Endothelial cell (in vitro differentiated cells): ENCODE data around the gene C1orf167. TPM values are rescaled to one million over a fixed set of nuclear protein-coding genes. Genes with fewer than 3 reads are reported as not detected.

Experiments used
- DNase-seq: peaks from one replicate; pipeline ENCODE4 v3.0.0; 2021; ENCODE audit warnings: low spot score
- H3K27ac Mint-ChIP-seq: one replicate; pipeline ENCODE4 v1.8.0; 2021; ENCODE audit warnings: mixed read lengths, inconsistent platforms; ENCODE audit not compliant: unreplicated experiment
- H3K27me3 Mint-ChIP-seq: one replicate; pipeline ENCODE4 v1.8.0; 2021; ENCODE audit warnings: mild to moderate bottlenecking, moderate library complexity, mixed read lengths, inconsistent platforms; ENCODE audit not compliant: unreplicated experiment
- H3K36me3 Mint-ChIP-seq: one replicate; pipeline ENCODE4 v1.8.0; 2021; ENCODE audit warnings: mild to moderate bottlenecking, low read depth, mixed read lengths, inconsistent platforms; ENCODE audit not compliant: unreplicated experiment
- H3K4me1 Mint-ChIP-seq: one replicate; pipeline ENCODE4 v1.8.0; 2021; ENCODE audit warnings: mild to moderate bottlenecking, mixed read lengths, inconsistent platforms; ENCODE audit not compliant: unreplicated experiment
- H3K4me3 Mint-ChIP-seq: one replicate; pipeline ENCODE4 v1.8.0; 2021; ENCODE audit warnings: mild to moderate bottlenecking, mixed read lengths, inconsistent platforms; ENCODE audit not compliant: unreplicated experiment
- H3K9me3 Mint-ChIP-seq: one replicate; pipeline ENCODE4 v1.8.0; 2021; ENCODE audit warnings: mixed read lengths, inconsistent platforms; ENCODE audit not compliant: unreplicated experiment
- total RNA-seq: library from RNA; stranded (reverse); fragmentation: NEBNext Ultra II Directional; extraction: Animal tissue kit (Norgen Biotek cat#: 25700); gene quantifications from one replicate; pipeline ENCODE4 v1.2.1, GENCODE V29; 2021; ENCODE audit not compliant: unreplicated experiment
- TF ChIP-seq, protein P1 (sequence below): fragments of 200-600 bp; sonication (generic); IDR thresholded peaks from one replicate; pipeline ENCODE4 v1.5.0; 2021; ENCODE audit warnings: antibody characterized with exemption; ENCODE audit not compliant: unreplicated experiment

The C1orf167 gene
- total RNA-seq, 1 donor from 2014 or later = 0.44 TPM

DNA sequence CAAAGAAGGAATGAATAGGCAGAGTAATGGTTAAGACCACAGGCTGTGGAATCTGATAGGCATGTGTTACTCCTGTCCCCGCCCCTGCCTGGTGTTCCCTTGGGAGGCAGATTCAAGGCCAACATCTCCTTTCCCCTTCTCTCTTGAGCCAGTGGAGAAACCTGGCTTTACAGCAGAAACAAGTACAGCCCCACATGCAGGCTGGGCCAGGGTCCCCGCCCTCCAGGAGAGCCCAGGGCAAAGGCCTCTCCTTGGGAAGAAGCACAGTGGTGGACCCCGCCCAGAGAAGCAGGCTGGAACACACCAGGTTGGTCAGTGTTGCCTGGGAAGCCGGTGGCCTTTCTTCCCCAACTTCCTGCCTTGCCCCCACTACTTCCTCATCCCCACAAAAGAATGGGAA, 6.8 kb downstream of the C1orf167 start:
- DNase-seq = no peak
- H3K4me1 Mint-ChIP-seq = no peaks in the 10 kb centered on the region
- no peaks in the 10 kb centered on the region for H3K9me3 Mint-ChIP-seq
- no peak overlapping the region for H3K4me3 Mint-ChIP-seq
- no peaks in the 10 kb centered on the region for H3K36me3 Mint-ChIP-seq
- TF ChIP-seq, protein P1, sequence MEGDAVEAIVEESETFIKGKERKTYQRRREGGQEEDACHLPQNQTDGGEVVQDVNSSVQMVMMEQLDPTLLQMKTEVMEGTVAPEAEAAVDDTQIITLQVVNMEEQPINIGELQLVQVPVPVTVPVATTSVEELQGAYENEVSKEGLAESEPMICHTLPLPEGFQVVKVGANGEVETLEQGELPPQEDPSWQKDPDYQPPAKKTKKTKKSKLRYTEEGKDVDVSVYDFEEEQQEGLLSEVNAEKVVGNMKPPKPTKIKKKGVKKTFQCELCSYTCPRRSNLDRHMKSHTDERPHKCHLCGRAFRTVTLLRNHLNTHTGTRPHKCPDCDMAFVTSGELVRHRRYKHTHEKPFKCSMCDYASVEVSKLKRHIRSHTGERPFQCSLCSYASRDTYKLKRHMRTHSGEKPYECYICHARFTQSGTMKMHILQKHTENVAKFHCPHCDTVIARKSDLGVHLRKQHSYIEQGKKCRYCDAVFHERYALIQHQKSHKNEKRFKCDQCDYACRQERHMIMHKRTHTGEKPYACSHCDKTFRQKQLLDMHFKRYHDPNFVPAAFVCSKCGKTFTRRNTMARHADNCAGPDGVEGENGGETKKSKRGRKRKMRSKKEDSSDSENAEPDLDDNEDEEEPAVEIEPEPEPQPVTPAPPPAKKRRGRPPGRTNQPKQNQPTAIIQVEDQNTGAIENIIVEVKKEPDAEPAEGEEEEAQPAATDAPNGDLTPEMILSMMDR = no peak
- no peak overlapping the region for H3K27ac Mint-ChIP-seq
- H3K27me3 Mint-ChIP-seq = peaks cover 13% of the 10 kb centered on the region

DNA sequence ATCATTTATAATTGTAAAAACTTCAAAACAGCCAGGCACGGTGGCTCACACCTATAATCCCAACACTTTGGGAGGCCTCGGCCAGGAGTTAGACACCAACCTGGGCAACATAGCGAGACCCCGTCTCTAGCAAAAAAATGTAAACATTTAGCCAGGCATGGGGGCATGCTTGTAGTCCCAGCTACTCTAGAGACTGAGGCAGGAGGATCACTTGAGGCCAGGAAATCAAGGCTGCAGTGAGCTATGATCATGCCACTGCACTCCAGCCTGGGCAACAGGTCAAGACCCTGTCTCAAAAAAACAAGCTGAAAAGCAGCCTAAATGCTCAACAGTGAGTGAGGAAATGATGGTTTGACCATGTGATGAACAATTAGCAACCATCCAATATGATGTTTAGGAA, 7.3 kb downstream of the C1orf167 start:
- Mint-ChIP-seq H3K36me3 (no peaks in the 10 kb centered on the region), H3K9me3 (no peaks in the 10 kb centered on the region), H3K27me3 (peaks cover 9% of the 10 kb centered on the region), H3K4me3 (no peak overlapping the region), H3K27ac (no peak overlapping the region), H3K4me1 (no peaks in the 10 kb centered on the region)
- TF ChIP-seq, protein P1 = no peak
- no peak for DNase-seq

- Mint-ChIP-seq H3K4me1 (no peaks in the 10 kb centered on the region), H3K9me3 (no peaks in the 10 kb centered on the region), H3K27me3 (peaks cover 9% of the 10 kb centered on the region), H3K27ac (no peak overlapping the region), H3K4me3 (no peak overlapping the region), H3K36me3 (no peaks in the 10 kb centered on the region)
- no peak for DNase-seq
- TF ChIP-seq, protein P1 = no peak
These were observed 8.0 kb downstream of the C1orf167 start for GRCh38 chr1:11770011-11770410.

DNA sequence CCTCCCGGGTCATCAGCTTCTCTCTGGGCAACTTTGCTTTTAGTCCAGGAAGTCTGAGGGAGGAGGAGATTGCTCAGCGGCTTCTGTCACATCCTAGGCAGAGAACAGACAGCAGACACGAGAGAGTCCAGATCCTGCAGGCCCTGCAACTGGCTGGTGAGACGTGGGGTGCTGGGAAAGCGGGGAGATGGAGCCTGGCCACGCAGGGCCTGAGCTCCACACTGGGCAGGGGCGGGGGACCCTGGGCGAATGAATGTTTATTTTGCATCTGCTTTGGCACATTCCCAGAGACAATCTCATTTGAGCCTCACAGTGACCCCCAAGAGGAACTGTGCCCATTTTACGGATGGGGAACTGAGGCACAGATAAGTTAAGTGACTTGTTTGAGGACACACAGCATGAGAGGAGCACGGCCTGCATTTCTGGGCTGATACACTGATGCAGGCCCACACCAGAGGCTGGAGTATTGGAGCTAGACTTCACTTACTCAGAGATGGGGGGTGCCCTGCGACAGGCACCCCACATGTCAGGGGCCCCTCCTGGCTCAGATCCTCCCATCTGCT, 9.6 kb downstream of the C1orf167 start:
- peaks cover 7% of the 10 kb centered on the region for H3K27me3 Mint-ChIP-seq
- no peaks in the 10 kb centered on the region for H3K4me1 Mint-ChIP-seq
- DNase-seq = no peak
- no peaks in the 10 kb centered on the region for H3K36me3 Mint-ChIP-seq
- no peak overlapping the region for H3K4me3 Mint-ChIP-seq
- no peak overlapping the region for H3K27ac Mint-ChIP-seq
- TF ChIP-seq, protein P1 = no peak
- no peaks in the 10 kb centered on the region for H3K9me3 Mint-ChIP-seq

DNA sequence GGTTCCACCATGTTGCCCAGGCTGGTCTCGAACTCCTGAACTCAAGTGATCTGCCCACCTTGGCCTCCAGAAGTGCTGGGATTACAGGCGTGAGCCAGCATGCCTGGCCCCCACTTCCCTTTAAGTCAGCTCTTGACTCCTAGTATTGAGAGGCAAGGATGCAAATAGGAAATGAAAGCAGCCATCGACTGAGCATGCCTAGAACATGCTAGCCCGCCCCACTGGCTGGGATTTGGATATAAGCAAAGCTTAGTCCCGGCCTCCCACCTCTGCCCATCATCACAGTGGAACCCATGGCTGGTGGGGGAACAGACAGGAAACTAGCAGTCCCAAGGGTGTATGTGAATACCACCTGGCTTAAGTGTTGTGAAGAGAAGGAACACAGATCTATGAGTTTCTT, 10.5 kb downstream of the C1orf167 start:
- H3K4me3 Mint-ChIP-seq = no peak overlapping the region
- no peaks in the 10 kb centered on the region for H3K4me1 Mint-ChIP-seq
- peaks cover 1% of the 10 kb centered on the region for H3K27me3 Mint-ChIP-seq
- DNase-seq = no peak
- TF ChIP-seq, protein P1 = no peak
- no peaks in the 10 kb centered on the region for H3K9me3 Mint-ChIP-seq
- H3K27ac Mint-ChIP-seq = no peak overlapping the region
- no peaks in the 10 kb centered on the region for H3K36me3 Mint-ChIP-seq
